ENCODE data around the gene ATP6V0A4. TPM values are rescaled to one million over a fixed set of nuclear protein-coding genes. Genes with fewer than 3 reads are reported as not detected.

The ATP6V0A4 gene
- total and polyA plus RNA-seq, 2 experiments from 2014 or later: 0.43 TPM

DNA sequence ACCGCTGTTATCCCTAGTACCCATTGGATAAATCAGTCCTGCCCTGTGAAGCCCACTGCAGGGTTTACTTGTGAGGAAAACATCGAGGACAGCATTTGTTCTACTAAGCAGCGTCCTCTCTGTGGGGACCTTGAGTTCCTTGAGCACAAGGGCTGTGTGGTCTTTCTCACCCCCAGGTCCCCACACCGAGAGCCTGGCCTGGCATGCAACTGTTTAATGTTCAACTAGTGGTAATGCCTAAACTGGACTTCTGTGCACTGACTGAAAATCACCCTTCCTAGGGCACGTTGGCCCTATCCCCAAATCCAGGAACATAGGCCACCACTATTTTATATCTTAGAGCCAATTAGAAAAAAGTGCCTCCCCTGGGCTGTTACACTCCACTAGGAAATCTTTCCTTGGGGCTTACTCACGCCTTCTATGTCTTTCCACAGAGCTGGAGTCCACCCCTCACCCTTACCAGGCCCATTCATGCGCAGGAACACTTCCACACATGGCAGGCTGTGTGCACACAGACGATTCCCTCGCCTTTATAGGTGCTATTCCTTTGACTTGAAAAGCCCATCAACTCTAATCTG is 1.9 kb downstream of the ATP6V0A4 start:
- no peak overlapping the region for H3K4me3 ChIP-seq
- H2AFZ ChIP-seq: no peak overlapping the region
- no peaks in the 10 kb centered on the region for H3K79me2 ChIP-seq (ENCODE audit: insufficient read depth)
- H3K9me2 ChIP-seq (ENCODE audit: insufficient read depth): no peaks in the 10 kb centered on the region
- no peak for DNase-seq
- H3K9me3 ChIP-seq (ENCODE audit: low read depth): no peaks in the 10 kb centered on the region
- no peak overlapping the region for H3K9ac ChIP-seq
- no peaks in the 10 kb centered on the region for H4K20me1 ChIP-seq (ENCODE audit: insufficient read depth)
- no peak overlapping the region for H3K27ac ChIP-seq
- no peaks in the 10 kb centered on the region for H3K36me3 ChIP-seq (ENCODE audit: low read depth)
- no peaks in the 10 kb centered on the region for H3K4me1 ChIP-seq (ENCODE audit: insufficient read depth)
- WGBS, 2 experiments (ENCODE audit: low coverage in 1 of 2, low lambda C conversion rate in 2 of 2, missing lambda C conversion rate in 2 of 2): 24 to 32% methylated on average over 9 of the region's 9 CpGs
- no peaks in the 10 kb centered on the region for H3F3A ChIP-seq (ENCODE audit: insufficient read depth)
- H3K4me2 ChIP-seq (ENCODE audit: unreplicated experiment): no peak overlapping the region
- in situ Hi-C loops (cut with MboI): no loop called here
- TF ChIP-seq EZH2phosphoT487 (IDR thresholded peaks at IDR 0.05; ENCODE audit: insufficient read depth, low read depth): no peak
- no peak for TF ChIP-seq EZH2 (IDR thresholded peaks at IDR 0.05; ENCODE audit: insufficient read depth, poor library complexity, severe bottlenecking)
- peaks cover 39% of the 10 kb centered on the region for H3K27me3 ChIP-seq (replicated peaks; ENCODE audit: insufficient read depth)

DNA sequence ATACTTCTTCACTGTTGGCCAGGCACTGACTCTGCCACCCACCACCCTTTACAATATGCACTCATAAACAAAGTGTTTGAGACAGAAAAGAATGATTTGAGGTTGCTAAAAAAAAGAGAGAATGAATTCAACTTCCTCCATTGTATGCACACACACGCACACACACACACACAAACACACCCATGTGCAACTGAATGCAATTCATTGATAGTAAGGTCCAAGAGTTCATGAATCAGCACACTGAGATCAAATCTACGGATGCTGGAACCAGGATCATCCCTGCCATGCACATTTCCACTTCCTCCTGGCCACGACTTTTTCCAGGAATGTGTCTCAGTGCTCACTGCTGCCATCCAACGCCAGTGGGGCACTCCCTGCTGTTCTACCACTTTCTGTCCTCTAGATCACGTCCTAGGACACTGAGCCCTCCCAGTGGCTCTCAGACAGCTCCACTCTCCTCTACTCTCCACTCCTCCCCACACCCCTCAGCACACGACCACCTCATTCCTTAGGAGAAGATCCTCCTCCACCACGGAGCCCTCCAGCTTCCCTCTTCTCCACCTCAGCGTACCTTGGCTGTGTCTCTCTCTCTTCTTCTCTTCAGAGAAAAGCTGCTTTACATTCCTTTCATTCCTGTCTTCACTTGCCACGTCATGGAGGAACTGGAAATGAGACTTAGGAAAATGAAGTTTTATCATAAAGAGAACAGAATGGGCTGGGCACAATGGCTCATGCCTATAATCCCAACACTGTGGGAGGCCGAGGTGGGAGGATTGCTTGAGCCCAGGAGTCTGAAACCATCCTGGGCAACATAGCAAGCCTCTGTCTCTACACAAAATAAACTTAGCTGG is 12.2 kb downstream of the ATP6V0A4 start:
- no peak for TF ChIP-seq EZH2phosphoT487 (IDR thresholded peaks at IDR 0.05; ENCODE audit: insufficient read depth, low read depth)
- TF ChIP-seq EZH2 (IDR thresholded peaks at IDR 0.05; ENCODE audit: insufficient read depth, poor library complexity, severe bottlenecking): no peak
- Histone ChIP-seq H3K27ac (no peak overlapping the region), H4K20me1 (ENCODE audit: insufficient read depth) (no peaks in the 10 kb centered on the region), H3K27me3 (replicated peaks; ENCODE audit: insufficient read depth) (no peaks in the 10 kb centered on the region), H3K36me3 (ENCODE audit: low read depth) (no peaks in the 10 kb centered on the region), H3K4me3 (peak overlapping the region; percentile 58), H3K4me1 (ENCODE audit: insufficient read depth) (no peaks in the 10 kb centered on the region), H3K79me2 (ENCODE audit: insufficient read depth) (no peaks in the 10 kb centered on the region), H3K9me3 (ENCODE audit: low read depth) (no peaks in the 10 kb centered on the region), H3K9me2 (ENCODE audit: insufficient read depth) (no peaks in the 10 kb centered on the region), H3K4me2 (ENCODE audit: unreplicated experiment) (peak overlapping the region; percentile 59), H3K9ac (no peak overlapping the region), H2AFZ (peak overlapping the region; percentile 80), H3F3A (ENCODE audit: insufficient read depth) (no peaks in the 10 kb centered on the region)
- DNase-seq: peak; percentile 47
- 5 to 10% methylated on average over 10 of the region's 10 CpGs for WGBS, 2 experiments (ENCODE audit: low coverage in 1 of 2, low lambda C conversion rate in 2 of 2, missing lambda C conversion rate in 2 of 2)
- in situ Hi-C loops (cut with MboI): no loop called here

DNA sequence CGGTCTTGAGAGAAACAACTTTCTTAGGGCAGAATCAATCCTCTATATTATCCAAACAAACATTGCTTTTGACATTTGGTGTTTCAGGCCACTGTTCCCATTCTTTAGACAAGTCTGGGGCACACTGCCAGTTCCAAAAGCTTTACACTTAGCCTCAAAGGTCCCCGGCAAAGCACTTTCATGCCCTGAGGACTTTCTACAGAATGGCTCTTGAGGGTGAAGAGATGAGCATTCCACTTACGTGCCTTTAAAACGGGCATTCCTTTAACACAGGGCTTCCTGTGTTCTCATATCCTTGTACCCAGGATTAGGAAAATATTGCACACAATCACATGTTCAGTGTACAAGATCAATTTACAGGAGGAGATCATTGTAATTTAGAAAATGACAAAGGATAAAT is 13.3 kb downstream of the ATP6V0A4 start:
- no peak overlapping the region for H3K27ac ChIP-seq
- DNase-seq: no peak
- no peak overlapping the region for H3K4me3 ChIP-seq
- no peaks in the 10 kb centered on the region for H3F3A ChIP-seq (ENCODE audit: insufficient read depth)
- H3K27me3 ChIP-seq (replicated peaks; ENCODE audit: insufficient read depth): no peaks in the 10 kb centered on the region
- H3K9ac ChIP-seq: no peak overlapping the region
- H4K20me1 ChIP-seq (ENCODE audit: insufficient read depth): no peaks in the 10 kb centered on the region
- in situ Hi-C loops (cut with MboI): no loop called here
- TF ChIP-seq EZH2phosphoT487 (IDR thresholded peaks at IDR 0.05; ENCODE audit: insufficient read depth, low read depth) (no peak), EZH2 (IDR thresholded peaks at IDR 0.05; ENCODE audit: insufficient read depth, poor library complexity, severe bottlenecking) (no peak)
- H3K9me3 ChIP-seq (ENCODE audit: low read depth): no peaks in the 10 kb centered on the region
- H3K36me3 ChIP-seq (ENCODE audit: low read depth): no peaks in the 10 kb centered on the region
- no peak overlapping the region for H2AFZ ChIP-seq
- H3K4me1 ChIP-seq (ENCODE audit: insufficient read depth): no peaks in the 10 kb centered on the region
- no peak overlapping the region for H3K4me2 ChIP-seq (ENCODE audit: unreplicated experiment)
- no peaks in the 10 kb centered on the region for H3K79me2 ChIP-seq (ENCODE audit: insufficient read depth)
- 22 to 28% methylated on average over 4 of the region's 4 CpGs for WGBS, 2 experiments (ENCODE audit: low coverage in 1 of 2, low lambda C conversion rate in 2 of 2, missing lambda C conversion rate in 2 of 2)
- H3K9me2 ChIP-seq (ENCODE audit: insufficient read depth): no peaks in the 10 kb centered on the region

DNA sequence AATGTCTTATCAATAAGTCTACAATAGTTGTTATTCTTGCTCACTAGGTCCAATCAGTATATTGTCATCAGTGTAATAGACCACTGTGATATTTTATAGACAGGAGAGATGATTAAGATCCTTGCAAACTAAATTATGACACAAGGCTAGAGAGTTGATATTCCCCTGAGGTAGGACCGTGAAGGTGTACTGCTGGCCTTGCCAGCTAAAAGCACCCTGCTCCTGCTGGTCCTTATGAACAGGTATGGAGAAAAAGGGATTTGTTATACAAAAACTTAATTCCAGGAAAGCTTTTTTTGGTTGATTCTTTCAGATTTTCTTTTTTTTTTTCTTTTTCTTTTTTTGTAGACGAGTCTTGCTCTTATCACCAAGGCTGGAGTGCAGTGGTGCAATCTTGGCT is 17.0 kb downstream of the ATP6V0A4 start:
- Histone ChIP-seq H3F3A (ENCODE audit: insufficient read depth) (no peaks in the 10 kb centered on the region), H3K9ac (no peak overlapping the region), H3K79me2 (ENCODE audit: insufficient read depth) (no peaks in the 10 kb centered on the region), H3K4me1 (ENCODE audit: insufficient read depth) (no peaks in the 10 kb centered on the region), H3K27me3 (replicated peaks; ENCODE audit: insufficient read depth) (no peaks in the 10 kb centered on the region), H3K9me3 (ENCODE audit: low read depth) (no peaks in the 10 kb centered on the region), H4K20me1 (ENCODE audit: insufficient read depth) (no peaks in the 10 kb centered on the region), H3K4me3 (no peak overlapping the region), H3K36me3 (ENCODE audit: low read depth) (no peaks in the 10 kb centered on the region), H3K9me2 (ENCODE audit: insufficient read depth) (no peaks in the 10 kb centered on the region), H2AFZ (no peak overlapping the region), H3K27ac (no peak overlapping the region), H3K4me2 (ENCODE audit: unreplicated experiment) (no peak overlapping the region)
- no peak for DNase-seq
- TF ChIP-seq EZH2phosphoT487 (IDR thresholded peaks at IDR 0.05; ENCODE audit: insufficient read depth, low read depth) (no peak), EZH2 (IDR thresholded peaks at IDR 0.05; ENCODE audit: insufficient read depth, poor library complexity, severe bottlenecking) (no peak)
- WGBS, 2 experiments (ENCODE audit: low coverage in 1 of 2, low lambda C conversion rate in 2 of 2, missing lambda C conversion rate in 2 of 2): 9 to 21% methylated on average over 2 of the region's 2 CpGs
- in situ Hi-C loops (cut with MboI): no loop called here

Measured in GM23248 (cell line).